GM10266 (cell line): Measurements from ENCODE around the gene AARS2.

Experiments used
- DNase-seq: peaks from one replicate; pipeline ENCODE4 v3.0.0; 2012; ENCODE audit errors: extremely low spot score
- CTCF ChIP-seq: IDR thresholded peaks from 2 replicates; pipeline ENCODE4 v1.5.1; 2012; ENCODE audit warnings: mild to moderate bottlenecking, low read depth; ENCODE audit not compliant: control insufficient read depth, insufficient read depth; ENCODE audit errors: missing control alignments

Gene AARS2

GRCh38 chr6:44269178-44269920 is 43.8 kb downstream of the AARS2 start:
- DNase-seq: no peak
- TF ChIP-seq CTCF: no peak

- TF ChIP-seq CTCF: peak; percentile 85
- DNase-seq: peak; percentile 77
These were observed 45.0 kb downstream of the AARS2 start for GRCh38 chr6:44268095-44268628.

GRCh38 chr6:44267252-44267651 is 45.9 kb downstream of the AARS2 start:
- no peak for TF ChIP-seq CTCF
- no peak for DNase-seq

- DNase-seq: peak; percentile 87
- TF ChIP-seq CTCF: no peak
These were observed 46.8 kb downstream of the AARS2 start for GRCh38 chr6:44266347-44266746.

GRCh38 chr6:44265722-44266233 is 47.4 kb downstream of the AARS2 start:
- no peak for DNase-seq
- no peak for TF ChIP-seq CTCF

- peak; percentile 71 for TF ChIP-seq CTCF
- DNase-seq: peak; percentile 98
These were observed 48.0 kb downstream of the AARS2 start, which contains the start of gene NFKBIE for GRCh38 chr6:44265007-44265721. Gene NFKBIE (minus strand): TSS chr6:44265551. CDS start chr6:44265346, 205 bp downstream.
